HCT116 (cell line): ENCODE measurements around the gene LRRN3. TPM values are rescaled to one million over a fixed set of nuclear protein-coding genes. Genes with fewer than 3 reads are reported as not detected.

ENCODE experiments used
- ATAC-seq: fragments of 200-7000 bp; cut with Tn5 transposase; 2 replicates; pipeline ENCODE4 v1.9.1; 2020; ENCODE audit warnings: mild to moderate bottlenecking, moderate library complexity
- BruUV-seq: library from RNA; stranded (reverse); fragments of 400-500 nt; replicated peaks from 2 replicates; lab custom pipeline; 2021; lab: Mats Ljungman, UMichigan
- CTCF ChIA-PET: fragments of 300-600 bp; sonication (Branson Sonifier 250); formaldehyde crosslinking; loops from one replicate; lab custom pipeline; 2021; ENCODE audit warnings: antibody characterized with exemption; lab: Charles Lee
- POLR2A ChIA-PET: fragments of 300-600, 350-600 bp; sonication (Branson Sonifier 250); formaldehyde crosslinking; loops from one replicate; lab custom pipeline; 2021; ENCODE audit warnings: antibody characterized with exemption; lab: Charles Lee
- RAD21 ChIA-PET, 2 experiments: fragments of 300-600 bp; sonication (Branson Sonifier 250); formaldehyde crosslinking; loops; one replicate each; lab custom pipeline; 2023; ENCODE audit warnings: low total read pairs in 2 of 2; ENCODE audit not compliant: uncharacterized antibody in 2 of 2, unreplicated experiment in 2 of 2, low non-redundant PET in 1 of 2; lab: Charles Lee
- DNase-seq: peaks from one replicate; pipeline ENCODE4 v3.0.0-alpha.2; 2010; ENCODE audit warnings: low read depth, low spot score
- H2AFZ ChIP-seq: fragments of 200-600 bp; shearing (Covaris generic), sonication (generic); 2 replicates; pipeline ENCODE4 v1.6.1; 2017; ENCODE audit warnings: low read depth, mixed run types, mixed read lengths, antibody characterized with exemption, low read length; ENCODE audit not compliant: poor library complexity, severe bottlenecking
- H3K27ac ChIP-seq: 2 replicates; pipeline ENCODE4 v1.5.1; 2012; ENCODE audit warnings: low read depth, low read length
- H3K27me3 ChIP-seq: fragments of 200-600 bp; sonication (generic); 2 replicates; pipeline ENCODE4 v1.6.1; 2016; ENCODE audit warnings: mixed run types, low read length, mixed read lengths; ENCODE audit not compliant: insufficient read depth
- H3K36me3 ChIP-seq, 2 experiments: fragments of 200-500 bp in 1 of 2; fragments of 200-600 bp in 1 of 2; sonication (Bioruptor generic) in 1 of 2; sonication (generic) in 1 of 2; 2 replicates each; pipeline versions ENCODE4 v1.5.1 to v1.6.1; 2014 to 2016; ENCODE audit warnings: low read length in 2 of 2, inconsistent platforms in 1 of 2, mixed read lengths in 1 of 2, mixed run types in 1 of 2; ENCODE audit not compliant: insufficient read depth in 2 of 2, control insufficient read depth in 1 of 2
- H3K4me1 ChIP-seq, 2 experiments: fragments of 200-600 bp in 1 of 2; sonication (generic) in 1 of 2; 2 replicates each; pipeline versions ENCODE4 v1.5.1 to v1.6.1; 2012 to 2017; ENCODE audit warnings: low read length in 2 of 2, inconsistent platforms in 1 of 2, mild to moderate bottlenecking in 1 of 2, mixed read lengths in 1 of 2, mixed run types in 1 of 2, moderate library complexity in 1 of 2; ENCODE audit not compliant: insufficient read depth in 2 of 2, control insufficient read depth in 1 of 2
- H3K4me2 ChIP-seq: fragments of 200-600 bp; sonication (generic); 2 replicates; pipeline ENCODE4 v1.6.1; 2017; ENCODE audit warnings: mixed run types, low read length, mixed read lengths
- H3K4me3 ChIP-seq, 2 experiments: fragments of 200-600 bp in 1 of 2; sonication (generic) in 1 of 2; replicated peaks in 1 of 2; 2 replicates each; pipeline ENCODE4 v1.5.1; 2011 to 2016; ENCODE audit warnings: low read length in 2 of 2, control low read depth in 1 of 2, low read depth in 1 of 2, mild to moderate bottlenecking in 1 of 2, mixed read lengths in 1 of 2, mixed run types in 1 of 2
- H3K79me2 ChIP-seq: fragments of 200-600 bp; sonication (generic); 2 replicates; pipeline ENCODE4 v1.6.1; 2017; ENCODE audit warnings: mild to moderate bottlenecking, mixed run types, low read length, moderate library complexity, mixed read lengths; ENCODE audit not compliant: insufficient read depth
- H3K9ac ChIP-seq: fragments of 200-600 bp; sonication (generic); 2 replicates; pipeline ENCODE4 v1.6.1; 2016; ENCODE audit warnings: low read length, mixed read lengths
- H3K9me2 ChIP-seq: fragments of 200-600 bp; sonication (generic), shearing (Covaris generic); 2 replicates; pipeline ENCODE4 v1.6.1; 2017; ENCODE audit warnings: mixed run types, mild to moderate bottlenecking, moderate library complexity; ENCODE audit not compliant: insufficient read depth
- H3K9me3 ChIP-seq, 2 experiments: fragments of 200-500 bp in 1 of 2; fragments of 200-600 bp in 1 of 2; sonication (Bioruptor generic) in 1 of 2; sonication (generic) in 1 of 2; 2 replicates each; pipeline ENCODE4 v1.6.1; 2014 to 2017; ENCODE audit warnings: low read length in 2 of 2, mixed read lengths in 2 of 2, inconsistent platforms in 1 of 2, low read depth in 1 of 2, mild to moderate bottlenecking in 1 of 2, mixed run types in 1 of 2, moderate library complexity in 1 of 2; ENCODE audit not compliant: control insufficient read depth in 1 of 2, insufficient read depth in 1 of 2
- H4K20me1 ChIP-seq: fragments of 200-600 bp; sonication (generic), shearing (Covaris generic); 2 replicates; pipeline ENCODE4 v1.6.1; 2017; ENCODE audit warnings: mixed run types, mild to moderate bottlenecking, moderate library complexity; ENCODE audit not compliant: insufficient read depth
- CBX3 ChIP-seq: IDR thresholded peaks from 2 replicates; pipeline ENCODE4 v1.6.1; 2012; ENCODE audit warnings: low read depth
- CEBPB ChIP-seq: IDR thresholded peaks from 2 replicates; pipeline ENCODE4 v1.6.1; 2012; ENCODE audit warnings: low read depth
- CTCF ChIP-seq, 3 experiments: fragments of 200-600 bp in 1 of 3; sonication (generic) in 1 of 3; IDR thresholded peaks in 2 of 3; conservative IDR thresholded peaks in 1 of 3; 2 replicates each; pipeline ENCODE4 v1.5.1; 2012 to 2017; ENCODE audit warnings: low read depth in 2 of 3, low read length in 2 of 3, antibody characterized with exemption in 1 of 3, borderline replicate concordance in 1 of 3, control low read depth in 1 of 3, mild to moderate bottlenecking in 1 of 3, mixed read lengths in 1 of 3, mixed run types in 1 of 3, moderate library complexity in 1 of 3; ENCODE audit not compliant: insufficient read depth in 1 of 3
- EZH2 ChIP-seq: fragments of 200-600 bp; sonication (generic); IDR thresholded peaks from 2 replicates; pipeline ENCODE4 v1.6.1; 2017; ENCODE audit warnings: antibody characterized with exemption, mixed run types
- EZH2phosphoT487 ChIP-seq: fragments of 200-600 bp; IDR thresholded peaks from 2 replicates; pipeline ENCODE4 v1.6.1; 2018; ENCODE audit warnings: antibody characterized with exemption, borderline replicate concordance
- JUND ChIP-seq: IDR thresholded peaks from 2 replicates; pipeline ENCODE4 v1.6.1; 2012
- MAX ChIP-seq: IDR thresholded peaks from 2 replicates; pipeline ENCODE4 v1.6.1; 2012
- POLR2A ChIP-seq: IDR thresholded peaks from 2 replicates; pipeline ENCODE4 v1.7.0; 2011; ENCODE audit warnings: borderline replicate concordance; ENCODE audit not compliant: insufficient read depth, insufficient read length; ENCODE audit errors: extremely low read depth
- POLR2AphosphoS5 ChIP-seq: IDR thresholded peaks from 2 replicates; pipeline ENCODE4 v1.6.1; 2011; ENCODE audit warnings: mild to moderate bottlenecking, low read depth, low read length, moderate library complexity
- SIN3A ChIP-seq: IDR thresholded peaks from 2 replicates; pipeline ENCODE4 v1.6.1; 2012; ENCODE audit warnings: low read depth
- SP1 ChIP-seq: IDR thresholded peaks from 2 replicates; pipeline ENCODE4 v1.6.1; 2012; ENCODE audit warnings: low read depth
- SRF ChIP-seq: IDR thresholded peaks from 2 replicates; pipeline ENCODE4 v1.6.1; 2012; ENCODE audit warnings: low read depth
- TCF7L2 ChIP-seq: IDR thresholded peaks from 2 replicates; pipeline ENCODE4 v1.7.0; 2011; ENCODE audit warnings: borderline replicate concordance, inconsistent platforms; ENCODE audit not compliant: insufficient read depth, insufficient read length; ENCODE audit errors: extremely low read depth
- ZBTB33 ChIP-seq: IDR thresholded peaks from 2 replicates; pipeline ENCODE4 v1.6.1; 2011; ENCODE audit warnings: mild to moderate bottlenecking, low read length, moderate library complexity; ENCODE audit not compliant: insufficient replicate concordance; ENCODE audit errors: extremely low read depth
- ZNF274 ChIP-seq: fragments of 200-500 bp; sonication (Bioruptor generic); IDR thresholded peaks from 2 replicates; pipeline ENCODE4 v1.6.1; 2014; ENCODE audit warnings: mild to moderate bottlenecking, low read depth, low read length, inconsistent platforms
- intact Hi-C: fragments of 100-400 bp; cut with micrococcal nuclease; formaldehyde crosslinking; loops from 2 replicates; pipeline ENCODE4 v1.10.0; 2022
- total RNA-seq: library from RNA; stranded (reverse); gene quantifications from one replicate; pipeline ENCODE4 v1.2.1, GENCODE V29; 2021; ENCODE audit not compliant: unreplicated experiment

LRRN3 gene
- total RNA-seq, 1 experiment from 2014 or later: 0.07 TPM

DNA sequence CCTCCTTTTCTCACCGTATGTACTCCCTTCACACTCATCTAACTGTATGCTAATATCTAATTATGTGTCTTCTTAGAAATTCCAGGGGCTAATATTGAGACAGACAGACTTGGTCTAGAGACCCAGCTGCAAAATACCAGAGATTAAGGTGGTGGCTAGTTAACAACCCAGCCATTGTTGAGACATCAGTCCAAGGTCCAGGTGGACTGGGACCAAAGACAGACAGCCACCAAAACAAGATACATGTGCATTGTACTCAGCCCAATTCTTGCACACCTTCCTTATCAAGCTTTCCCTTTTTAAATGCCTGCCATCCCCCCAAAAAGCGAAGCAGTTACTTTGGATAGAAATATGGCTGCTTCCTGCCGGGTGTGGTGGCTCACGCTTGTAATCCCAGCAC, 43.3 kb upstream of the LRRN3 start (continued):
- no peak for TF ChIP-seq ZNF274
- no peak for TF ChIP-seq POLR2AphosphoS5
- no peak for TF ChIP-seq EZH2phosphoT487
- no peak for TF ChIP-seq JUND
- TF ChIP-seq TCF7L2: no peak
- no peak for TF ChIP-seq POLR2A
- no peak for TF ChIP-seq CBX3
- TF ChIP-seq CEBPB: no peak
- no peak for TF ChIP-seq EZH2
- TF ChIP-seq ZBTB33: no peak

DNA sequence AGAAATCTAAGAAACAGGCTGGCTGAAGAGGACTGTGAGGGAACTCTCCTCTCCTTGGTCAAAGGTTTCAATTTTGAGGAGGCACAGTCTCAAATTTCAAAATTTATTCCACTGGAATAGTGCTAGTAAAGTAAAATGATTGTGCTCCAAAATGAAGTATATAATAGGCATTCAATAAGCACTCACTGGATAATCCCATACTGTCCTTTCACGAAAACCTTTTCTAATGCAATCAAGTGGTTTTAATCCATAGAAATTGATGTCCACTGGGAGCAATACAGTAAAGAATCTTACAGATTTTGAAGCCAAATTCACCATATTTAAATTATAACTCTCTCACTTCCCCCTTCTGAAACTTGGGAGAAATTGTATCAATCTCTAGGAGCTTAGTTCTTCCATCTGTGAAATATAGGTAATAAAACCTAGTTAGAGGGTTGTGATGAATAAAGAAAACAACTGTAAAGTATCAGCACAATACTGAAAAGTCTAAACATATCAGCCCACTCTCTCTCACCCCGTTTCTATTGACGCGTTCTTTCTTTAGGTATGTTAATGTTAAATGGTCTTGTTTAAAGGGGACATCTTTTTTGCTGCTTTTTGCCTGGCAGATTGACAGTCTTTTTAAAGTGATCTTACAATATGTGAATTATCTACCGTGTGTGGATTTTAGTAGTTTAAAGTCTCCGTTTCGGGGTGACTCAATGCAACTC, 40.8 kb upstream of the LRRN3 start:
- Histone ChIP-seq H4K20me1 (no peaks in the 10 kb centered on the region), H3K27ac (no peak overlapping the region), H3K36me3 (no peaks in the 10 kb centered on the region), H3K4me3 (no peak overlapping the region), H3K9me2 (no peaks in the 10 kb centered on the region), H3K4me2 (no peak overlapping the region), H3K9ac (no peak overlapping the region), H3K9me3 (no peaks in the 10 kb centered on the region), H3K79me2 (no peaks in the 10 kb centered on the region), H3K4me1 (no peaks in the 10 kb centered on the region), H3K27me3 (no peaks in the 10 kb centered on the region), H2AFZ (no peak overlapping the region)
- ATAC-seq (no peak), DNase-seq (no peak)
- RAD21 ChIA-PET: no interaction called here
- POLR2A ChIA-PET: no interaction called here
- intact Hi-C loops: no loop called here
- no TSS peak for BruUV-seq
- CTCF ChIA-PET: no interaction called here
- TF ChIP-seq SRF (no peak), CBX3 (no peak), ZNF274 (no peak), POLR2AphosphoS5 (no peak), SIN3A (no peak), SP1 (no peak), MAX (no peak), CTCF (IDR thresholded peaks at IDR 0.05 in 2 of 3, conservative IDR thresholded peaks at IDR 0.05 in 1 of 3; ENCODE audit: borderline replicate concordance in 1 of 3, insufficient read depth in 1 of 3, low read depth in 2 of 3, low read length in 2 of 3) (no peak), TCF7L2 (no peak), POLR2A (no peak)
